Muscle layer of duodenum (tissue), 2 donors: Measurements from ENCODE around the gene NLRP5.
"Not testable (repeated sequence)": the region's sequence is repeated elsewhere in the genome, so short reads cannot be mapped to it uniquely, and the experiment has no call there.

ENCODE experiments used
- H3K27ac ChIP-seq: one replicate; pipeline ENCODE4 v1.7.0; 2013; ENCODE audit warnings: mild to moderate bottlenecking, low read length
- H3K27me3 ChIP-seq: one replicate; pipeline ENCODE4 v1.7.0; 2013; ENCODE audit warnings: low read depth, mild to moderate bottlenecking, control low read depth, low read length
- H3K36me3 ChIP-seq, 2 donors: one replicate each; pipeline ENCODE4 v1.7.0; 2013; ENCODE audit warnings: low read length in 2 of 2, control low read depth in 1 of 2, mild to moderate bottlenecking in 1 of 2; ENCODE audit not compliant: insufficient read depth in 2 of 2, control insufficient read depth in 1 of 2
- H3K4me1 ChIP-seq, 2 donors: one replicate each; pipeline ENCODE4 v1.7.0; 2013; ENCODE audit warnings: low read length in 2 of 2, mild to moderate bottlenecking in 2 of 2, control low read depth in 1 of 2, moderate library complexity in 1 of 2; ENCODE audit not compliant: insufficient read depth in 2 of 2, control insufficient read depth in 1 of 2
- H3K4me3 ChIP-seq, 2 donors: one replicate each; pipeline ENCODE4 v1.7.0; 2013; ENCODE audit warnings: low read length in 2 of 2, low read depth in 1 of 2, mild to moderate bottlenecking in 1 of 2
- H3K9me3 ChIP-seq, 2 donors: one replicate each; pipeline ENCODE4 v1.7.0; 2013; ENCODE audit warnings: low read length in 2 of 2, control low read depth in 1 of 2, mild to moderate bottlenecking in 1 of 2; ENCODE audit not compliant: control insufficient read depth in 1 of 2
- donor health status: healthy.

The NLRP5 gene

GRCh38 chr19:56101095-56101494 lies 114.5 kb downstream of the NLRP5 start:
- Histone ChIP-seq H3K27me3 (no peaks in the 10 kb centered on the region), H3K36me3 (peaks cover 0 to 22% of the 10 kb centered on the region in 2 donors)

DNA sequence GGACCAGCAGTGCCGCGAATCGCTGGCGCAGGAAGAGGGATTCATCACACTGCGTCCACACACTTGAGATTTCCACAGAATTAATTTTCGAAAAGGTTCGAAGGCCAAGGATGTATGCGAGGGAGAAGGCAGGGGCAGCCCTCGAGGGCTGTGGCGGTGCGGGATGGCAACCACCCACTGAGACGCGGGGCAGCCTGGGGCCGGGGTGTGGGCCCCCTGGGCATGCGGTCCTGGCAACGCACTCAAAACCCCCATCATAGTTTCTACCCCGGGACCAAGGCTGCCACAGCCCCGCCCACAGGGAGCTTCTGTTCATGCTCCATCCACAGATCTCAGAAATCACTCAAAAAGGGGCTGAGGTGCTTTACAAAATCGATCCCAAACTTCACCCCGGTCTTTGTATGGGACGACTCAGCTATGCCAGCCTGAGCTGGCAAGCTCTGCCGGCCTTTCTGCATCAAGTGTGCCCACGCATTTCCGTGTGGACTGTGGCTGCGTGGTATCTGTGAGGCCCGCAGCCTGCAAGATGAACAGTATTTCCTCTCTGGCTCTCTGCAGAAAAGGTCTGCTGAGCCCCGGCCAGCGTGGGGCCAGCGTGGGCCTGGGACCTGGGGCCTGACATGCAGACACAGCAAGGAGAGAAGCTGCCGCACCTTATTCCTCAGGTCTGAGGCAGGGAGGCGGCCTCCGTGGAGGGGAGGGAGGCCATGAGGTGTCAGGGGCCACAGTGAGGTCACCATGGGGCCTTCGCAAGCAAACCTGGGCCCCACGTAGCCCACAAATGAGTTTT lies 115.4 kb downstream of the NLRP5 start:
- Histone ChIP-seq H3K4me3 (no peak overlapping the region), H3K36me3 (peaks cover 0 to 22% of the 10 kb centered on the region in 2 donors), H3K9me3 (no peaks in the 10 kb centered on the region), H3K27ac (no peak overlapping the region), H3K4me1 (peaks cover 0 to 19% of the 10 kb centered on the region in 2 donors), H3K27me3 (no peaks in the 10 kb centered on the region)

More at GRCh38 chr19:56101095-56101494, 114.5 kb downstream of the NLRP5 start:
- Histone ChIP-seq H3K9me3 (no peaks in the 10 kb centered on the region), H3K27ac (no peak overlapping the region), H3K4me1 (peaks cover 0 to 10% of the 10 kb centered on the region in 2 donors), H3K4me3 (no peak overlapping the region)

- Histone ChIP-seq H3K9me3 (no peaks in the 10 kb centered on the region), H3K27ac (no peak overlapping the region), H3K36me3 (peaks cover 0 to 15% of the 10 kb centered on the region in 2 donors), H3K27me3 (no peaks in the 10 kb centered on the region), H3K4me3 (no peak overlapping the region), H3K4me1 (peaks cover 0 to 30% of the 10 kb centered on the region in 2 donors)
Measured at GRCh38 chr19:56103027-56103614, 116.5 kb downstream of the NLRP5 start.

- no peak overlapping the region for H3K4me3 ChIP-seq
- H3K4me1 ChIP-seq = peaks cover 5 to 43% of the 10 kb centered on the region in 2 donors
- H3K27ac ChIP-seq = no peak overlapping the region
Measured at GRCh38 chr19:56104423-56104822, 117.8 kb downstream of the NLRP5 start.

DNA sequence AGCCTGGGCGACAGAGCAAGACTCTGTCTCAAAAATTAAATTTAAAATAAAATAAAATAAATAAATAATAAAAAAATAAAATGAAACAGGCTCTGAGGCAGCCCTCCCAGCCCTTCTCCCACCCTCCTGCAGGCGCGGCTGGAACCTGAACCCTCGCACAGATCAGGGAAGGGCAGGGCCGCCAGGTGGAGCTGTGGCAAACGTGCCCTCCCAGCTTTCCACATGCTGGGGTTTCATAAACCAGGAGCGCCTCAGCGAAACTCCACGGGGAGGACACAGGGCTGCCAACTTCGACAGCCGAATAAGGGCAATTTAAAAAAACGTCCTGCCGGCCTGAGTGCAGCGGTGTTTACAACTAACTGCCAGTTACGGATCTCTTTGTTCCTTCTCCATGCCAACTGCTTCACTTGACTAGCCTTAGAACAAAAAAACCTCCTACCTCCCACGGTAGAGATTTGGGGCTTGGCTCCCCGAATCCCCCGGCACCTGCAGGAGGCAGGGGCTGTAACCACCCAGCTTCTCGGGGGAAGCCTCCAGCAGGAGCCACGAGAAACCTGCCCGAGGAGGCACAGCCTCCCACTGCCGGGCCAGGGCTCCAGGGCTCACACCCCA lies 118.6 kb downstream of the NLRP5 start:
- Histone ChIP-seq H3K36me3 (peaks cover 0 to 9% of the 10 kb centered on the region in 2 donors), H3K9me3 (no peaks in the 10 kb centered on the region), H3K4me1 (peaks cover 6 to 51% of the 10 kb centered on the region in 2 donors), H3K27me3 (no peaks in the 10 kb centered on the region), H3K27ac (no peak overlapping the region), H3K4me3 (peak overlapping the region; percentile 21 to 30)

More at GRCh38 chr19:56104423-56104822, 117.8 kb downstream of the NLRP5 start:
- no peaks in the 10 kb centered on the region for H3K27me3 ChIP-seq
- peaks cover 0 to 12% of the 10 kb centered on the region in 2 donors for H3K36me3 ChIP-seq
- no peaks in the 10 kb centered on the region for H3K9me3 ChIP-seq

GRCh38 chr19:56105831-56106396 lies 119.3 kb downstream of the NLRP5 start:
- not testable (repeated sequence) for H3K36me3 ChIP-seq, H3K9me3 ChIP-seq, H3K27ac ChIP-seq, H3K27me3 ChIP-seq
- Histone ChIP-seq H3K4me3 (peak overlapping the region in 1 of 2 donors; percentile 21), H3K4me1 (peaks cover 11 to 58% of the 10 kb centered on the region in 2 donors)

- H3K36me3 ChIP-seq = peaks cover 0 to 3% of the 10 kb centered on the region in 2 donors
- H3K4me1 ChIP-seq = peaks cover 15 to 63% of the 10 kb centered on the region in 2 donors
- no peaks in the 10 kb centered on the region for H3K9me3 ChIP-seq
- H3K27ac ChIP-seq = no peak overlapping the region
- H3K27me3 ChIP-seq = no peaks in the 10 kb centered on the region
- no peak overlapping the region for H3K4me3 ChIP-seq
Measured at GRCh38 chr19:56106397-56106849, 119.8 kb downstream of the NLRP5 start.

GRCh38 chr19:56106993-56107392 lies 120.4 kb downstream of the NLRP5 start:
- Histone ChIP-seq H3K27me3 (no peaks in the 10 kb centered on the region), H3K9me3 (no peaks in the 10 kb centered on the region), H3K4me3 (no peak overlapping the region), H3K27ac (no peak overlapping the region), H3K36me3 (no peaks in the 10 kb centered on the region), H3K4me1 (peaks cover 21 to 69% of the 10 kb centered on the region in 2 donors)

DNA sequence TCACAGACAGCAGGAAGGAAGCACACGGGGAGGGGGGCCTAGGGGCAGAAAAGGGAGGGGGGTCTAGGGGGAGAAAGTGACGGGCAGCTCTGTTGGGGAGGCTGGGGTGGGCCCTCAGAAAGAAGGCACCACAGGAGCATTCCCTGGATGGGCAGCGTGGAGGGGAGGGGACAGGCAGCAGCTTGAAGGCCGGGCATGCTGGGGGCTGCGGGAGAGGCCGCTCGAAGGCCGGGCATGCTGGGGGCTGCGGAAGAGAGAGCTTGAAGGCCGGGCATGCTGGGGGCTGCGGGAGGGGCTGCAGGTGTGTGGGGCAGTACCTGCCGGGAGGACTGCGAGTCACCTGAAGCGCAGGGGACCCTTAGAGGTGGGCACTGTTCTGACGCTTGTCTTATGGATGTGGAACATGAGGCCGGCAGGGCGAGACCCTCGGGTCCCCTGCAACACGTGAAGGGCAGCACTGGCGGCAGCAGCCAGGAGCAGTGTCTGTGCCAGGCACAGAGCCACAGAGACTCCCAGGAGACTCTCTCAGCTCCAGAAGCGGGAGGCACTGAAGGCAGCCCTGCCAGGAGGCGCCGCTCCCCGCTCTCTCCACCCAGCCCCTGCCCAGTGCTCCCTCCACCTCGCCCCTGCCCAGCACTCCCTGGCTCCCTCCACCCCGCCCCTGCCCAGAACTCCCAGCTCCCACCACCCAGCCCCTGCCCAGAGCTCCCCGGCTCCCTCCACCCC lies 121.2 kb downstream of the NLRP5 start:
- peak overlapping the region in 1 of 2 donors; percentile 38 for H3K4me3 ChIP-seq
- no peak overlapping the region for H3K27ac ChIP-seq
- H3K4me1 ChIP-seq = peaks cover 27 to 77% of the 10 kb centered on the region in 2 donors
- H3K27me3 ChIP-seq = no peaks in the 10 kb centered on the region
- H3K9me3 ChIP-seq = no peaks in the 10 kb centered on the region
- H3K36me3 ChIP-seq = no peaks in the 10 kb centered on the region

GRCh38 chr19:56108447-56109195 lies 122.0 kb downstream of the NLRP5 start:
- H3K9me3 ChIP-seq = no peaks in the 10 kb centered on the region
- no peak overlapping the region for H3K27ac ChIP-seq
- H3K36me3 ChIP-seq = no peaks in the 10 kb centered on the region
- peak overlapping the region; percentile 37 to 38 for H3K4me3 ChIP-seq
- peaks cover 31 to 84% of the 10 kb centered on the region in 2 donors for H3K4me1 ChIP-seq
- no peaks in the 10 kb centered on the region for H3K27me3 ChIP-seq
